Spleen (tissue), 11 donors: ENCODE measurements around the gene NHERF1. TPM values are rescaled to one million over a fixed set of nuclear protein-coding genes. Genes with fewer than 3 reads are reported as not detected.

Experiments used
- DNase-seq: peaks from one replicate; pipeline ENCODE4 v3.0.0-alpha.2; 2020
- H3K27ac ChIP-seq, 8 donors: fragments of 200-600 bp; sonication (generic) in 7 of 8; 1 replicate in 4 of 8; 2 replicates in 4 of 8; pipeline versions ENCODE4 v1.5.0 to v1.8.0; 2016 to 2021; ENCODE audit warnings: inconsistent platforms in 4 of 8, mild to moderate bottlenecking in 4 of 8, moderate library complexity in 1 of 8
- H3K27me3 ChIP-seq, 7 donors: fragments of 200-600 bp; sonication (generic) in 6 of 7; replicated peaks in 1 of 7; 1 replicate in 4 of 7; 2 replicates in 3 of 7; pipeline versions ENCODE4 v1.5.0 to v1.8.0; 2016 to 2021; ENCODE audit warnings: inconsistent platforms in 3 of 7, mild to moderate bottlenecking in 1 of 7
- H3K36me3 ChIP-seq, 6 donors: fragments of 200-600 bp; sonication (generic) in 5 of 6; 1 replicate in 4 of 6; 2 replicates in 2 of 6; pipeline versions ENCODE4 v1.5.0 to v1.8.0; 2016 to 2021; ENCODE audit warnings: inconsistent platforms in 2 of 6
- H3K4me1 ChIP-seq, 6 donors: fragments of 200-600 bp; sonication (generic) in 5 of 6; 1 replicate in 3 of 6; 2 replicates in 3 of 6; pipeline versions ENCODE4 v1.5.0 to v1.8.0; 2016 to 2021; ENCODE audit warnings: inconsistent platforms in 3 of 6
- H3K4me3 ChIP-seq, 8 donors: fragments of 200-600 bp; sonication (generic) in 7 of 8; 1 replicate in 4 of 8; 2 replicates in 4 of 8; pipeline versions ENCODE4 v1.5.0 to v1.8.0; 2016 to 2021; ENCODE audit warnings: inconsistent platforms in 4 of 8, mild to moderate bottlenecking in 4 of 8, moderate library complexity in 2 of 8
- H3K9me3 ChIP-seq, 8 donors: fragments of 200-600 bp; sonication (generic) in 7 of 8; 1 replicate in 4 of 8; 2 replicates in 4 of 8; pipeline versions ENCODE4 v1.5.0 to v1.8.0; 2016 to 2021; ENCODE audit warnings: inconsistent platforms in 4 of 8
- POLR2A ChIP-seq, 3 donors: fragments of 450-650 bp; IDR thresholded peaks; one replicate each; pipeline ENCODE4 v1.5.1; 2017; ENCODE audit warnings: antibody characterized with exemption in 3 of 3, mild to moderate bottlenecking in 1 of 3
- POLR2AphosphoS5 ChIP-seq, 3 donors: sonication (generic); formaldehyde crosslinking; IDR thresholded peaks; one replicate each; pipeline ENCODE4 v1.5.1; 2017; ENCODE audit warnings: antibody characterized with exemption in 3 of 3
- WGBS, 5 donors: extraction: QIAGEN DNeasy Blood & Tissue Kit in 3 of 5; methylation state at CpG; one replicate each; pipeline versions ENCODE4 v1.1.5 to v1.1.7; 2013 to 2018; 5-methylcytosine and 5-hydroxymethylcytosine counted together
- intact Hi-C: fragments of 100-400 bp; cut with DNase I; formaldehyde crosslinking; loops from one replicate; pipeline ENCODE4 v1.15.0; 2023; ENCODE audit warnings: low total_unique reads
- polyA plus RNA-seq, 3 donors: library from polyadenylated mRNA; stranded (reverse); fragments of 200-250 nt; gene quantifications; one replicate each; pipeline ENCODE4 v1.2.1, GENCODE V29; 2013
- total RNA-seq, 7 donors: library from RNA; depleted of rRNA in 3 of 7; stranded (reverse); fragments of >200 nt in 3 of 7; fragmentation: NEBNext Ultra II Directional in 4 of 7; extraction: Animal tissue kit (Norgen Biotek cat#: 25700) in 4 of 7; gene quantifications; one replicate each; pipeline versions ENCODE4 v1.1.0 to v1.2.1, GENCODE V29; 2016 to 2021
- TF ChIP-seq, protein P1 (sequence below), 11 experiments: fragments of 200-600 bp in 7 of 11; fragments of 450-650 bp in 4 of 11; sonication (generic) in 4 of 11; IDR thresholded peaks in 8 of 11; conservative IDR thresholded peaks in 3 of 11; 1 replicate in 7 of 11; 2 replicates in 4 of 11; pipeline versions ENCODE4 v1.4.0 to v1.8.0; 2016 to 2021; ENCODE audit warnings: antibody characterized with exemption in 11 of 11, inconsistent platforms in 4 of 11, mild to moderate bottlenecking in 1 of 11
- donor health status: healthy with polysubstance abuse.
- donor health status: DM: no; HTN: no; CAD: no; lungs with moderate emphysema.
- donor health status: DM: no; HTN: no; CAD: no.
- donor health status: Bipolar disorder and iron deficiency.
- donor health status: healthy.
- donor health status: DM: no; HTN: no; CAD: no.
- donor health status: DM: yes; HTN: yes; CAD: no.

The NHERF1 gene
- total and polyA plus RNA-seq, 10 donors = 28.7 to 85.6 (median 52.0) TPM

DNA sequence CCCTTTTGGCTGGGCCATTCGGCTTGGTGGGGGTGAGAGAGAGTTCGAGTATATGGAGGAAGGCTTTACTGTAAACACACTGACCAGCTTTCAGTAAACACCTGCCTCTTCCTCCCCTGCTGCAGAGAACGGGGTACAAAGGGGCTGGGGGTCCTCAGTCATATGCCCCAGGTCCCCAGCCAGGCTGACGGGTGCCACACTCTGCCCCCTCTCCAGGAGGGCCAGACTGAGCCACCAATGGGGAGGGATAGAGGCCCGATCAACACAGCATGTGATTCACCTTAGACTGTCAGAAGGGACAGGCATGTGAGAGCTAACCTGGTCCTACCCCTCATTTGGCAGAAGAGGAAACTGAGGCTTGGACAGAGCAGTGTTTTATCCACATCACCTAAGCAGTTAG, 13.0 kb downstream of the NHERF1 start:
- TF ChIP-seq POLR2A (IDR thresholded peaks at IDR 0.05) = no peak
- no peak for TF ChIP-seq POLR2AphosphoS5 (IDR thresholded peaks at IDR 0.05)
- TF ChIP-seq, protein P1, sequence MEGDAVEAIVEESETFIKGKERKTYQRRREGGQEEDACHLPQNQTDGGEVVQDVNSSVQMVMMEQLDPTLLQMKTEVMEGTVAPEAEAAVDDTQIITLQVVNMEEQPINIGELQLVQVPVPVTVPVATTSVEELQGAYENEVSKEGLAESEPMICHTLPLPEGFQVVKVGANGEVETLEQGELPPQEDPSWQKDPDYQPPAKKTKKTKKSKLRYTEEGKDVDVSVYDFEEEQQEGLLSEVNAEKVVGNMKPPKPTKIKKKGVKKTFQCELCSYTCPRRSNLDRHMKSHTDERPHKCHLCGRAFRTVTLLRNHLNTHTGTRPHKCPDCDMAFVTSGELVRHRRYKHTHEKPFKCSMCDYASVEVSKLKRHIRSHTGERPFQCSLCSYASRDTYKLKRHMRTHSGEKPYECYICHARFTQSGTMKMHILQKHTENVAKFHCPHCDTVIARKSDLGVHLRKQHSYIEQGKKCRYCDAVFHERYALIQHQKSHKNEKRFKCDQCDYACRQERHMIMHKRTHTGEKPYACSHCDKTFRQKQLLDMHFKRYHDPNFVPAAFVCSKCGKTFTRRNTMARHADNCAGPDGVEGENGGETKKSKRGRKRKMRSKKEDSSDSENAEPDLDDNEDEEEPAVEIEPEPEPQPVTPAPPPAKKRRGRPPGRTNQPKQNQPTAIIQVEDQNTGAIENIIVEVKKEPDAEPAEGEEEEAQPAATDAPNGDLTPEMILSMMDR (IDR thresholded peaks at IDR 0.05 in 8 of 11, conservative IDR thresholded peaks at IDR 0.05 in 3 of 11) = no peak
- Histone ChIP-seq H3K36me3 (peaks cover 0 to 57% (median 31%) of the 10 kb centered on the region in 6 donors), H3K27me3 (no peaks in the 10 kb centered on the region), H3K9me3 (no peaks in the 10 kb centered on the region), H3K27ac (peak overlapping the region in 2 of 8 donors; percentile 77 to 79), H3K4me1 (peaks cover 39 to 83% (median 58%) of the 10 kb centered on the region in 6 donors), H3K4me3 (no peak overlapping the region)
- no peak for DNase-seq
- 60 to 88% (median 79%) methylated on average over 2 to 5 of the region's 5 CpGs for WGBS, 5 donors
- intact Hi-C loops = no loop called here

DNA sequence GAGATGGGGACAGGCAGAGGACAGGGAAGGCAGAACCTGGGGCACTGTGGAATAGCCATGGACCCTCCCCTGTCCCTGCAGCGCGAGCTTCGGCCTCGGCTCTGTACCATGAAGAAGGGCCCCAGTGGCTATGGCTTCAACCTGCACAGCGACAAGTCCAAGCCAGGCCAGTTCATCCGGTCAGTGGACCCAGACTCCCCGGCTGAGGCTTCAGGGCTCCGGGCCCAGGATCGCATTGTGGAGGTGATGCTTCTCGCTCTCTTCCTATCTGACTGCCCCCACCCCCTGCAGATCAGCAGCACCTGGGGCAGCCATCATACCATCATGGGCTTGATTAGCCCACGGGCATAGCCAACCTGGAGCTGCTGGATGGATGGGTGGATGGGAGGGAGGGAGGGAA, 13.5 kb downstream of the NHERF1 start:
- peaks cover 0 to 62% (median 36%) of the 10 kb centered on the region in 6 donors for H3K36me3 ChIP-seq
- no peaks in the 10 kb centered on the region for H3K27me3 ChIP-seq
- H3K9me3 ChIP-seq = no peaks in the 10 kb centered on the region
- no peak overlapping the region for H3K4me3 ChIP-seq
- H3K4me1 ChIP-seq = peaks cover 37 to 81% (median 53%) of the 10 kb centered on the region in 6 donors
- peak overlapping the region in 1 of 8 donors; percentile 79 for H3K27ac ChIP-seq
- TF ChIP-seq POLR2A (IDR thresholded peaks at IDR 0.05) (no peak), POLR2AphosphoS5 (IDR thresholded peaks at IDR 0.05) (no peak)
- intact Hi-C loops = no loop called here
- DNase-seq = no peak
- WGBS, 5 donors = 94 to 100% (median 96%) methylated on average over 4 to 11 of the region's 11 CpGs

DNA sequence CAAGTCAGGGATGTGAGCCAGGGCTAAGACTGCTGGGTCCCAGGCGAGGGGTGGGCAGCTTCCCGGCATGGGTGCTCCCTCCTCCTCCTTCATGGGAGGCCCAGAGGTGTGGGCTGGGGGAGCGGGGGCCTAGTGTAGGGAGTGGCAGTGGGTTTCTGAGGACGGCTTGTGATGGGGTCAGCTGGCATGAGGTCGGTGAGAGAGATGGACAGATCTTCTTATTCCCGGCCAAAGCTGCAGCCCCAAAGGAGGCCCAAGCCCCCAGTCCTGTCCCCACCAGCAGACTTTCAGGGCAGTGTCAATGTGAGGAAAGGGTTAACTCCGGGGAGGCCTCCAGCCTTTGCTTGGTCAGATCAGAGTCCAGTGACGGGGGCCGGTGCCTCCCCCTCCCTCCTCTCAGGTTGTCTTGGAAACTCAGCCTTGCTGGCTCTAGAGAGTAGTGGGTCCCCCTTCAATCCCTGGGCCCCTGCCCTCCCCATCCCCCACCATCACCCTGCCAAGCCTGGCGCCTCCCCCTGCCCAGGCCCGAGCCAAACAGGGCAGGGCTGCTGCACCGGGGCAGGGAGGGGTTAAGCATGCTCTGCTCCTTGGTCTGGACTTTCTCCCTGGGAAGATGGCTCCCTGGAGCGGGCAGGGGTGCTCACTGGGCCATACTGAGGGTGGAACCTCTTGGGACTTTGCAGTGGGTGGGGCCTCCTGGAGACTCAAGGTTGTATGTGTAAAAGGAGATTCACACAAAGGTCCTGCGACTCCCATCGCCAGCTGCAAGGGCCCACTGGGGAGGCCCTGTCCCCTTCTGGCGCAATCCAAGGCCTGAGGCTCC, 15.3 kb downstream of the NHERF1 start:
- Histone ChIP-seq H3K4me3 (no peak overlapping the region), H3K9me3 (no peaks in the 10 kb centered on the region), H3K4me1 (peaks cover 18 to 79% (median 35%) of the 10 kb centered on the region in 6 donors), H3K27me3 (no peaks in the 10 kb centered on the region), H3K27ac (peak overlapping the region in 1 of 8 donors; percentile 1), H3K36me3 (peaks cover 0 to 81% (median 52%) of the 10 kb centered on the region in 6 donors)
- WGBS, 5 donors = 71 to 81% (median 77%) methylated on average over 14 to 16 of the region's 16 CpGs
- no peak for DNase-seq
- TF ChIP-seq POLR2A (IDR thresholded peaks at IDR 0.05) = no peak
- peak in 1 of 3 donors; percentile 19 for TF ChIP-seq POLR2AphosphoS5 (IDR thresholded peaks at IDR 0.05)
- intact Hi-C loops = no loop called here

DNA sequence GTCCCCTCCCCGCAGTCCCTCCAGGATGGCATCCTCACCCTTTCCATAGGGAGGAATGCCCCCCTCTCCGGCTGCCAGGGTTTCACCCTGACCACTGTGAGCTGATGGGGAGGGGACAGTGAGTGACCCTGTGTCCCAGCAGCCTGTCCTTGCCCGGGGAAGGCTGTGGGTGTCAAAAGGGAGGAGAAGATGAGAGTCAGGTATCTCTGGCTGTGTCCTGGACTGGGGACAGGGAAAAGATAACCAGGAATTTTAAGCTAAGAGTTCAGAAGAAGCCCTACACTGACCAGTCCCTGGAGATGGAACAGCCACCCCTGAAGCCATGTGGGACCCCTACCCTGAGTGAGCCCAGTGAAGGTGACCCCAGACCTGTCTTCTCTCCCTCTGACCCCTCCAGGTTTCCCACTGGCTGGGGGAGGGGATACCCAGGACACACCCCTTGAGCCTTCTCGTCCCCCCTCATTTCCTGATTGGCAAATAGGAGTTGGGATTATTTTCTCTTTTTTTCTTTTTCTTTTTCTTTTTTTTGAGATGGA, 16.4 kb downstream of the NHERF1 start:
- intact Hi-C loops = no loop called here
- Histone ChIP-seq H3K36me3 (peaks cover 0 to 91% (median 62%) of the 10 kb centered on the region in 6 donors), H3K4me1 (peaks cover 10 to 70% (median 27%) of the 10 kb centered on the region in 6 donors), H3K4me3 (no peak overlapping the region), H3K27ac (no peak overlapping the region), H3K9me3 (no peaks in the 10 kb centered on the region), H3K27me3 (no peaks in the 10 kb centered on the region)
- TF ChIP-seq, protein P1 (IDR thresholded peaks at IDR 0.05 in 8 of 11, conservative IDR thresholded peaks at IDR 0.05 in 3 of 11) = no peak
- TF ChIP-seq POLR2AphosphoS5 (IDR thresholded peaks at IDR 0.05) = no peak
- TF ChIP-seq POLR2A (IDR thresholded peaks at IDR 0.05) = no peak
- WGBS, 5 donors = 67 to 85% (median 76%) methylated on average over 3 to 4 of the region's 4 CpGs
- DNase-seq = no peak

DNA sequence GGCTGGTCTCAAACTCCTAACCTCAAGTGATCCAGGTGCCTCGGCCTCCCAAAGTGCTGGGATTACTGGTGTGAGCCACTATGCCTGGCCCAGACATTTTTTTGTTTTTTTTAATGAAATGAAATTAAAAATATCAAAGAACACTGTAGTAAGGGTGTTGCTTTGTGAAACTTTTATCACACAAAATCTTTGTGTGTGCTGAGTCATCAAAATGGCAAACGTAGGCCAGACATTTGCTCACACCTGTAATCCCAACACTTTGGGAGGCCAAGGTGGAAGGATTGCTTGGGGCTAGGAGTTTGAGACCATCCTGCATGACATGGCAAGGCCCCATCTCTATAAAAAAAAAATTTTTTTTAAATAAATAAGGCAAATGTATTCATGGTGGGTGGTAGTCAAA, 18.0 kb downstream of the NHERF1 start:
- no peak for TF ChIP-seq POLR2A (IDR thresholded peaks at IDR 0.05)
- TF ChIP-seq, protein P1 (IDR thresholded peaks at IDR 0.05 in 8 of 11, conservative IDR thresholded peaks at IDR 0.05 in 3 of 11) = no peak
- peaks cover 0 to 100% (median 78%) of the 10 kb centered on the region in 6 donors for H3K36me3 ChIP-seq
- no peaks in the 10 kb centered on the region for H3K9me3 ChIP-seq
- intact Hi-C loops = no loop called here
- no peak for DNase-seq
- H3K27me3 ChIP-seq = no peaks in the 10 kb centered on the region
- H3K4me3 ChIP-seq = no peak overlapping the region
- 75 to 92% (median 80%) methylated on average over 2 of the region's 2 CpGs for WGBS, 5 donors
- no peak overlapping the region for H3K27ac ChIP-seq
- peaks cover 0 to 70% (median 16%) of the 10 kb centered on the region in 6 donors for H3K4me1 ChIP-seq
